ENCODE data around the gene ILKAP.
A peak's percentile ranks its signal among the peaks of the same experiment; 100 is the strongest.

Gene ILKAP

GRCh38 chr2:238226698-238227586 is 23.4 kb upstream of the ILKAP start:
- Mint-ChIP-seq H3K27me3 (no peaks in the 10 kb centered on the region), H3K36me3 (peaks cover 6% of the 10 kb centered on the region), H3K27ac (no peak overlapping the region), H3K4me1 (peaks cover 25% of the 10 kb centered on the region), H3K4me3 (no peak overlapping the region), H3K9me3 (no peaks in the 10 kb centered on the region)

GRCh38 chr2:238225911-238226697 is 22.6 kb upstream of the ILKAP start:
- Mint-ChIP-seq H3K27me3 (no peaks in the 10 kb centered on the region), H3K4me1 (peaks cover 18% of the 10 kb centered on the region), H3K4me3 (no peak overlapping the region), H3K36me3 (peaks cover 6% of the 10 kb centered on the region), H3K9me3 (no peaks in the 10 kb centered on the region), H3K27ac (no peak overlapping the region)

GRCh38 chr2:238225121-238225520 is 21.6 kb upstream of the ILKAP start:
- H3K27ac Mint-ChIP-seq: no peak overlapping the region
- no peaks in the 10 kb centered on the region for H3K9me3 Mint-ChIP-seq
- no peaks in the 10 kb centered on the region for H3K27me3 Mint-ChIP-seq
- peaks cover 6% of the 10 kb centered on the region for H3K36me3 Mint-ChIP-seq
- H3K4me1 Mint-ChIP-seq: peaks cover 11% of the 10 kb centered on the region
- no peak overlapping the region for H3K4me3 Mint-ChIP-seq

- H3K27ac Mint-ChIP-seq: no peak overlapping the region
- H3K9me3 Mint-ChIP-seq: no peaks in the 10 kb centered on the region
- H3K27me3 Mint-ChIP-seq: no peaks in the 10 kb centered on the region
- peaks cover 6% of the 10 kb centered on the region for H3K36me3 Mint-ChIP-seq
- H3K4me3 Mint-ChIP-seq: no peak overlapping the region
- peaks cover 10% of the 10 kb centered on the region for H3K4me1 Mint-ChIP-seq
Observed at GRCh38 chr2:238224356-238225035, 21.0 kb upstream of the ILKAP start.

GRCh38 chr2:238220892-238221521 is 17.5 kb upstream of the ILKAP start:
- H3K36me3 Mint-ChIP-seq: peaks cover 2% of the 10 kb centered on the region
- H3K4me1 Mint-ChIP-seq: no peaks in the 10 kb centered on the region
- H3K9me3 Mint-ChIP-seq: no peaks in the 10 kb centered on the region
- H3K4me3 Mint-ChIP-seq: peak overlapping the region; percentile 23
- no peak overlapping the region for H3K27ac Mint-ChIP-seq
- no peaks in the 10 kb centered on the region for H3K27me3 Mint-ChIP-seq

- peaks cover under 1% of the 10 kb centered on the region for H3K36me3 Mint-ChIP-seq
- peak overlapping the region; percentile 23 for H3K4me3 Mint-ChIP-seq
- no peaks in the 10 kb centered on the region for H3K9me3 Mint-ChIP-seq
- H3K4me1 Mint-ChIP-seq: no peaks in the 10 kb centered on the region
- no peaks in the 10 kb centered on the region for H3K27me3 Mint-ChIP-seq
- no peak overlapping the region for H3K27ac Mint-ChIP-seq
Observed at GRCh38 chr2:238220274-238220891, 16.9 kb upstream of the ILKAP start.

GRCh38 chr2:238216651-238217184 is 13.2 kb upstream of the ILKAP start:
- H3K36me3 Mint-ChIP-seq: no peaks in the 10 kb centered on the region
- peaks cover 2% of the 10 kb centered on the region for H3K27me3 Mint-ChIP-seq
- H3K27ac Mint-ChIP-seq: no peak overlapping the region
- no peaks in the 10 kb centered on the region for H3K4me1 Mint-ChIP-seq
- no peaks in the 10 kb centered on the region for H3K9me3 Mint-ChIP-seq
- H3K4me3 Mint-ChIP-seq: no peak overlapping the region

- peaks cover 12% of the 10 kb centered on the region for H3K4me1 Mint-ChIP-seq
- no peaks in the 10 kb centered on the region for H3K27me3 Mint-ChIP-seq
- no peaks in the 10 kb centered on the region for H3K9me3 Mint-ChIP-seq
- no peaks in the 10 kb centered on the region for H3K36me3 Mint-ChIP-seq
- H3K4me3 Mint-ChIP-seq: no peak overlapping the region
- no peak overlapping the region for H3K27ac Mint-ChIP-seq
Observed at GRCh38 chr2:238207006-238207405, 3.5 kb upstream of the ILKAP start.

- Mint-ChIP-seq H3K27me3 (no peaks in the 10 kb centered on the region), H3K27ac (peak overlapping the region; percentile 89), H3K4me1 (peaks cover 39% of the 10 kb centered on the region), H3K36me3 (peaks cover 2% of the 10 kb centered on the region), H3K4me3 (peak overlapping the region; percentile 84), H3K9me3 (no peaks in the 10 kb centered on the region)
Observed at GRCh38 chr2:238203973-238204683, 633 bp upstream of the ILKAP start.

GRCh38 chr2:238202326-238203093 is 985 bp downstream of the ILKAP start:
- Mint-ChIP-seq H3K4me1 (peaks cover 52% of the 10 kb centered on the region), H3K36me3 (peaks cover 2% of the 10 kb centered on the region), H3K27ac (peak overlapping the region; percentile 91), H3K4me3 (peak overlapping the region; percentile 91), H3K9me3 (no peaks in the 10 kb centered on the region), H3K27me3 (no peaks in the 10 kb centered on the region)

- peaks cover 3% of the 10 kb centered on the region for H3K4me1 Mint-ChIP-seq
- H3K9me3 Mint-ChIP-seq: no peaks in the 10 kb centered on the region
- H3K27ac Mint-ChIP-seq: no peak overlapping the region
- H3K4me3 Mint-ChIP-seq: no peak overlapping the region
- H3K36me3 Mint-ChIP-seq: peaks cover 14% of the 10 kb centered on the region
- no peaks in the 10 kb centered on the region for H3K27me3 Mint-ChIP-seq
Observed at GRCh38 chr2:238190445-238190844, 13.1 kb downstream of the ILKAP start.

GRCh38 chr2:238187618-238188548 is 15.6 kb downstream of the ILKAP start:
- Mint-ChIP-seq H3K36me3 (peaks cover 21% of the 10 kb centered on the region), H3K4me1 (peaks cover 10% of the 10 kb centered on the region), H3K27me3 (no peaks in the 10 kb centered on the region), H3K9me3 (no peaks in the 10 kb centered on the region), H3K27ac (no peak overlapping the region), H3K4me3 (no peak overlapping the region)

GRCh38 chr2:238183821-238184220 is 19.7 kb downstream of the ILKAP start:
- Mint-ChIP-seq H3K4me1 (peaks cover 14% of the 10 kb centered on the region), H3K4me3 (no peak overlapping the region), H3K27ac (no peak overlapping the region), H3K9me3 (no peaks in the 10 kb centered on the region), H3K27me3 (no peaks in the 10 kb centered on the region), H3K36me3 (peaks cover 28% of the 10 kb centered on the region)

All from activated naive CD4-positive, alpha-beta T cell treated with anti-CD3 and anti-CD28 coated beads, Interleukin-2, amount 50 U/mL, for 24 hours (primary cell).